AG09319 (cell line): ENCODE measurements around the gene GFER.
"Not testable (repeated sequence)": the region's sequence is repeated elsewhere in the genome, so short reads cannot be mapped to it uniquely, and the experiment has no call there.

Source experiments
- DNase-seq: peaks from one replicate; pipeline ENCODE4 v3.0.0-alpha.2; 2010; ENCODE audit warnings: low read depth; ENCODE audit errors: extremely low read depth
- CTCF ChIP-seq: IDR thresholded peaks from 2 replicates; pipeline ENCODE4 v1.5.1; 2011; ENCODE audit warnings: low read depth, mild to moderate bottlenecking, inconsistent platforms, low read length, moderate library complexity

The GFER gene

GRCh38 chr16:2029350-2029749 lies 45.4 kb downstream of the GFER start:
- no peak for TF ChIP-seq CTCF

GRCh38 chr16:2030036-2030435 lies 46.0 kb downstream of the GFER start:
- TF ChIP-seq CTCF = no peak

More at GRCh38 chr16:2029350-2029749, 45.4 kb downstream of the GFER start:
- no peak for DNase-seq

DNA sequence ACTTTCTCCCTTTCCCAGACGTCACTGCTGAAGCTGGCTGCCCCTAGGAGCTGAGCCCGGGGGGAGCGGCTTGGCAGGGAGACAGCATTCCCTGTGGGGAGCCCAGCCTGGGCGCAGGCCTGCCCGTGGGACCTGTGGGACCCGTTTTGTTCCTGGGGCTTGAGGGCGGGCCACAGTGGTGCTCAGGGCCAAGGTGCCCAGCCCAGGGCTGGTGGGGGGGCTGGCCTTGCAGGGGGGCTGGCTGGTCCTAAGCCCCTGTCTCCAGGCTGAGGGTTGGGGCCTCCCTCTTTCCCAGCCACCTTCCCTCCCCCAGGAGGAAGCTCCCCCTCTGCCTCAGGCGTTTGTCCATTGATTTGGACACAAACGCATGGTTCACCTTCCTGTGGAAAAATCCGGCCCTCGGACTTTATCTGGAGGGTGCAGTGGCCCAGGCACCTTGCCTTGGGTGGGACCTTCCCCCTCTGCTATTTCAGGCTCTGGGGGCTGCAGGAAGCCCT lies 47.1 kb downstream of the GFER start:
- no peak for TF ChIP-seq CTCF
- no peak for DNase-seq

More at GRCh38 chr16:2030036-2030435, 46.0 kb downstream of the GFER start:
- no peak for DNase-seq

DNA sequence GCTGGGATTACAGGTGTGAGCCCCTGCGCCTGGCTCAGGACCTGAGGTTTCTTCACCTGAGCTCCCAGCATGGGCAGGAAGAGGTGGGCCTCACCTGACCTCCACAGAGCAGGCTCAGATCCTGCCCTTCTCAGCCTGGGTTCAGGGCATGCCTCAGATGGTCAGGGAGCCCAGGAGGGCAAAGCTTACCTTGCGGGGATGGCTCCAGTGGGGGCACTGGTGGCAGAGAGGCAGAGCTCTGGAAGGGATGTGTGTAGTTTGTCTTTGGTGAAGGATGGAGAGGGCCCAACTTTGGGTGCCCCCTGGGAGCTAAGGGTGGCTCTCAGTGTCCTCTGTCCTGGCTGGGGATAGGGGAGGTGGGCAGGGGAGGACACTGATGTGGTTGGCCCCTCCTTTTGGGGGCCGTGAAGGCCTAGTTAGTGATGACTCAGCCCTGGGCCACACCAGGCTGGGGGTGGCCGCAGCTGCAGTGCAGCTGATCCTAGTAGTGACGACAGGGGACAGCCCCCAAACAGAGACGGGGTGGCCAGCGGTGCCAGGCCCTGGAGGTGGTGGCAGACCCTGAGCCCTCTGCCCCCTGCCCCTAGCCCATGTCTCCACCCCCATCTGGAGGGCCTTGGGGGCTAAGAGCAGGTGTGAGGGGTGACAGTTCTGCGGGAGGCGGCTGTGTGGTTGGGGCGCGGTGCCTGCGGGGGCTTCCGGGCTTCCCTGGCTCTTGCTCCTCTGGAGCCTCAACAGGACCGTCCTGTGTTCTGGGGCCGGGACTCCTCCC lies 48.5 kb downstream of the GFER start:
- no peak for DNase-seq
- TF ChIP-seq CTCF = no peak

DNA sequence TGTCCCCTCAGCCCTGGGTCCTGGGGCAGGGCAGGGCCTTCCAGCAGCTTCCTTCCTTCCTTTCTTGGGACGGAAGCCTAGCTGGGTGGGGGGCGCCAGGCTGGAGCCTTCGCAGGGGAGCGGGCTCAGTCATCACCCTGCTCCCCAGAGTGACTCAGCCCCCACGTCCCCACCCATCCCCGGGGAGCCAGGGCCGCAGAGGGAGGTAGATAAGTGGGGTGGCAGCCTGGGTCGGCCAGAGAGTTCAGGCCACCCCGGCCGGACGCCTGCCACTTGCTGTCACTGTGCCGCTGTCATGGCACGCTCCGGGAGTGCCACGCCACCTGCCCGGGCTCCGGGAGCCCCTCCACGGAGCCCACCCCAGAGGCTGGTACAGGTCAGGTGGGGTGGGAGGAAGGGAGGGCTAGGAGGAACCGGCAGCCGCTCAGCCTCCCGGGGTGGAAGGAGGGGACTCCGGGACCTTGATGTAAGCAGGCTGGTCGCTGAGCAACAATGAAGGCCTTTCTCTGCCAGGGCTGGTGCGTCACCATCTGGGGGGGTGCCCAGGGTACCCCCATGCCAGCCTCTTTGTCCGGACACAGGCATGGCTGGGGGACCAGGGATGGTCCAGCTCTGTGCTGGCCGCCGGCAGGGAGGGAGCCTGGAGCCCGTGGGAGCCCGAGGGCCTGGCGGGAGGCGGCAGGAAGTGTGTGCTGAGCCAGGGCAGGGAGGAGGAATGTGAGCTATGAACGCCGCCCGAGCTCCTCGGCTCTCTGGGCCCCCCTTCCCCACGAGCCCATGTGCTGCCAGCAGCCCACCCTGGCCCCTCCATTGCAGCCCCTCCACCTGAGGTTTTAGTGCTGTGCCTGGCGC lies 49.3 kb downstream of the GFER start:
- no peak for TF ChIP-seq CTCF
- DNase-seq = no peak

- not testable (repeated sequence) for DNase-seq
Observed at GRCh38 chr16:2033909-2034695, 50.1 kb downstream of the GFER start.

DNA sequence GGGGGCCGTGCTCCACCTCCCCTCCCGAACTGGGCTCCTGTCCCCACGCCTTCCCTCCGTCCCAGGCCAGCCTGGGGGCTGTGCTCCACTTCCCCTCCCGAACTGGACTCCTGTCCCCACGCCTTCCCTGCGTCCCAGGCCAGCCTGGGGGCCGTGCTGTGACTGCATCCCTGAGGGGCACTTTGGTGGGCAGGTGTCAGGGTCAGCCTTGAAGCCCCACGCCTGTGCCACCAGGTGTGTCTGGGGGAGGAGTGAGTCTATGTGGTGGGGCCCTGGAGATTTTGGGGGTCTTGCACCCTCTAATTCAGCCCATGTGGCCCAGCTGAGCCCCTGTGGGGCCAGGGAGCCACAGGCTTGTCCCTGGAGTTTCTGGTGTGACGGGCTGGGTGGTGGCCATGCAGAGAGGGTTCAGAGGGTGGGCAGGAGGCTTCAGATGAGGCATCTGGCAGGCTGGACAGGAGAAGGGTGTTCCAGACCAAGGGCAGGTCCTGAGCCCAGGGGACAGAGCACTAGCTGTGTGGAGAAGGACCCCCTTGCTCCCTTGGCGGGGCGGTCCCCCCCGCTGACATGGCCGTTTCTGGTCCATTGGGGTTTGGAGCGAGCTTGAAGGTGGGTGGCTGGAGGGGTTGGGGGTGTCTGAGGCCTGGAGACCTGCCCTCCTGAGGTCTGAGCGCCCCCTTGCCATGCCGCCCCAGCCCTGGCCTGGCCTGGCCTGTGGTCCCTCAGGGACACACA lies 50.9 kb downstream of the GFER start:
- no peak for DNase-seq
- no peak for TF ChIP-seq CTCF
